DLD1 (cell line): ENCODE results near the gene TP53I3.
"Not testable (repeated sequence)": the region's sequence is repeated elsewhere in the genome, so short reads cannot be mapped to it uniquely, and the experiment has no call there.

Experiments
- in situ Hi-C: cut with HindIII; loops from 2 replicates; pipeline ENCODE4 v1.10.0; 2017; ENCODE audit warnings: low sequenced_read_pairs

Gene TP53I3, protein sequence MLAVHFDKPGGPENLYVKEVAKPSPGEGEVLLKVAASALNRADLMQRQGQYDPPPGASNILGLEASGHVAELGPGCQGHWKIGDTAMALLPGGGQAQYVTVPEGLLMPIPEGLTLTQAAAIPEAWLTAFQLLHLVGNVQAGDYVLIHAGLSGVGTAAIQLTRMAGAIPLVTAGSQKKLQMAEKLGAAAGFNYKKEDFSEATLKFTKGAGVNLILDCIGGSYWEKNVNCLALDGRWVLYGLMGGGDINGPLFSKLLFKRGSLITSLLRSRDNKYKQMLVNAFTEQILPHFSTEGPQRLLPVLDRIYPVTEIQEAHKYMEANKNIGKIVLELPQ

GRCh38 chr2:24084386-24085199 is at the start of gene TP53I3:
Gene TP53I3 (minus strand): TSS chr2:24084834. CDS start chr2:24084326, 508 bp downstream.
- in situ Hi-C loops, result no loop called here

DNA sequence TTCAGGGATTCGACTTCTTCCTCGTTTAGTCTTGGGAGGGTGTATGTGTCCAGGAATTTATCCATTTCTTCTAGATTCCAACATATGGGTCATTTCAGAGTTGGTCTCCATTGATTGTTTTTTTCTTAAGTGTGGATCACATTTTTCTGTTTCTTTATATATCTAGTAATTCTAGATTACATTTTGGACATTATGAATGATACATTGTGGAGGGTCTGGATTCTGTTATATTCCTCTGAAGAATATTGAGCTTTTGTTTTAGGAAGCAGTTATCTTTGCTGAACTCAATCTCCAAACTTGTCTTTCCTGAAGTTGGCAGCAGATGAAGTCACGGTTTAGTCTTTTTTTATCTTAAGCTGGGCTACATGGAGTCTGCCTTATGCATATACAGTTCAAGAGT is 47.9 kb upstream of the TP53I3 start:
- in situ Hi-C loops, result no loop called here

GRCh38 chr2:24125956-24126355 is 41.3 kb upstream of the TP53I3 start:
- in situ Hi-C loops, result no loop called here

DNA sequence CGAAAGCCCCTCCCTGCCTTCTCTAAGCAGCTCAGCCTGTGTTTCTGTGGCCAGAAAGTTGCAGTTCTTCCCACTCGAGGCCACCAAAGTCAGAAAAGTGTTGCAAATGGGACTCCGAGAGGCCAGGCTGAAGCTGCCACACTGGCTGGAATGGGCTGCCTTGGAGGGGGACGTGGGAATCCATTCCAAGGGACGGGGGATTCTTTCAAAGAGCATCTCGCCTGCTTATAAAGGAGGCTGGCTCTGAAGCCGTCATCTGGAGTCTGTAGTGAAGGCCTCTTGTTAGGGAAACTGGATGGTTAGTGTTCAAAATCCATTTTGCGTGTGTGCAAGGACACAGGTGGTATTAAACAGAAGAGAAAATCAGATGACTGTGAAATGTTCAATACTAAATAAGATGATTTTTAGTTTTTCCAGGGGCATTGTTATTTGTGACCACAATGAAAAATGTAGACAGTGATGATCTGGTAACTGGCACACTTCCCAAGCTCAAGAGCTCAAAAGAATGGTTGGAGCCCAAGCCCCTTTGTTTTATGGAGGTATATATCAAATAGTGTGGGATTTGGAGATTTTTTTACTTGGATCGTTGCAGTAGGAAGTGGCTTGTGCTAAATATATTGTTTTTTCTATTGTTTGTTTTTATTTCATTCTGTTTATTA is 39.4 kb upstream of the TP53I3 start:
- in situ Hi-C loops, result no loop called here

GRCh38 chr2:24123195-24123921 is 38.7 kb upstream of the TP53I3 start, which contains the start of the genes FAM228B and PFN4:
Gene FAM228B (plus strand): TSS chr2:24123469. CDS start chr2:24124362, 893 bp downstream.
Gene PFN4 (minus strand): TSS chr2:24123334. CDS start chr2:24122535, 799 bp downstream.
- in situ Hi-C loops, result no loop called here

DNA sequence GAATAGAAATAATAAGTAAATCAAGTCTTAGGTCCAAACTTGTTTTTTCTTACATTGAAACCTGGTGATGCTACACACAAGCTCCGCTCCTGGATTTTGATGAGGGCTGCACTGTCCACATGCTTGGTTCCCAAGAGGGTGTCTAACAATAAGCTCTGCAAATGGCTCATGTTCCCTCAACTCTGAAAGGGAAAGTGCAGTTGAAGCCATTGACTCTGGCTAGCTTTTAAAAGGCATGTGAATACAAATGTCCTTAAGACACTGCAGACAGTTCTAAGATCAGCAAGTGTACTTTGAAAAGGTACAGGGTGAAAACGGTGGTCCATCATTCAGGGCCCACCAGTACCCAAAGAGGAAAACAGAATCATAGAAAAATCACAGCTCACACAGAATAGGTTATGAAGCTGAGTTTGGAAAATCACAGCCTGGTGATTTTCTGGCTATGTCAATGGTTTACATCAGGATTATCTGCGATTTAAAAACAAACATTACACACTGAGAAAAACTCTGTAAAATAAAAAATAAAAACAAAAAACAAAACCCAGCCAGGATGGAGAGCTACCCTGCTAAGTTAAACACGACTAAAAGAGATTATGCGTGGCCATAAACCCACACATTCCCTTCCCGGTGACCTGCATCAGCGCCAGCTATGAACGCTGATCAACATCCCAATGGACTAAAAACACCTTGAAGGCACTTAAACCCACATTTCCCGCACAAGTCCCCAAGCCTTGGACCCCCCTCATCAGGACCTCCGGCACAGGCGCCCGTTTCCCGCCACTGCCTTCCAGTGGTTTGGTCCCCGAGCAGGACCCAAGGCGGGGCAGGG is 37.9 kb upstream of the TP53I3 start:
- in situ Hi-C loops, result no loop called here

DNA sequence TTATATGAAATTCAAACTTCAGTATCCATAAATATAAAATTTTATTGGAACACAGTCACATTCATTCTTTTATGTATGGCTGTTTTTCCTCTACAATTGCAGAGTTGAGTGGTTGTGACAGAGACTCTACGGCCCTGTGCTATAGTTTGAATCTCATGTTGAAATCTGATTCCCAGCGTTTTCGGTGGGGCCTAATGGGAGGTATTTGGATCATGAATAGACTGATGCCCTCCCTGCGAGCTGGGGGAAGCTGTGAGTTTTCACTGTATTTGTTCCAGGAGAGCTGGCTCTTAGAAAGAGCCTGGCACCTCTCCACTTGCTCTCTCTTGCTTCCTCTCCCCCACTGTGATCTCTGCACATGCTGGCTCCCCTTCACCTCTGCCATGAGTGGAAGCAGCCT is 36.8 kb upstream of the TP53I3 start:
- in situ Hi-C loops, result no loop called here

- in situ Hi-C loops, result no loop called here
These were observed 36.4 kb upstream of the TP53I3 start for GRCh38 chr2:24121066-24121465.

DNA sequence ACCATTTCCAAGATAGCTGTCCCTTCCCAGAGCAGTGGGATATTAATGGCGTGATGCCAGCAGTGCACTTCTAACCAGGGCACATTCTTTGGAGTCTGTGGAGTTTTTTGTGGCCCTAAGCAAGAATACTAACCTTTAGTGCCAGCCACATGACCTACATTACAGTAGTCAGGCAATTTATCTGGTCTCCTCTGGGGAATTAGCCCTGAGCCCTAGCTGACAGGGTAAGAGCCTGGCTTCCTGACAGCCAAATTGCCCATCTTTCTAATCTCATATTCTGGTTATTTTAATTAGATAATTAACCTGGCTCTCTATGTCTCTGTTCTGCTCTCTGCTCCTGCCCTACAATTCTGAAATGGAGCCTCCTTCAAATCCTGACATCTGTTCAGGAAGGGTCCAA is 33.3 kb upstream of the TP53I3 start:
- in situ Hi-C loops, result no loop called here

DNA sequence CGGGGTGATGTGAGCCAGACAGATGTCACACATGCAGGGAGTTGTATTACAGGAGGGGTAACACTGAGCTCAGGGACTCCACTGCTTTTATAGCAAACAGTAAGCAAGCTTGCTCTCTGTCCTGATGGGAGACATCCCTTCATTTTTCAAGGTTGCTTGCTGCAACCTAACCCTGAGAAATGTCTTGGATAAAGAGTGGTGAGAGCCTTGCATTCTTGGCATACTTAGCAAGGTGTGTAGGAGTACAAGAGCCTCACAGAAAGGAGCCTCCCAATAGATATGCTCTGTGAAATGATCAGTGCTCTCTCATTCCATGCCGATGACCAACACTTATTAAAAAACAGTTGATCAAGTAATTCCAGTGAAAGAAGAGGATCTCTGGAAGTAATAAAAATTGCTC is 30.4 kb upstream of the TP53I3 start:
- in situ Hi-C loops, result no loop called here

DNA sequence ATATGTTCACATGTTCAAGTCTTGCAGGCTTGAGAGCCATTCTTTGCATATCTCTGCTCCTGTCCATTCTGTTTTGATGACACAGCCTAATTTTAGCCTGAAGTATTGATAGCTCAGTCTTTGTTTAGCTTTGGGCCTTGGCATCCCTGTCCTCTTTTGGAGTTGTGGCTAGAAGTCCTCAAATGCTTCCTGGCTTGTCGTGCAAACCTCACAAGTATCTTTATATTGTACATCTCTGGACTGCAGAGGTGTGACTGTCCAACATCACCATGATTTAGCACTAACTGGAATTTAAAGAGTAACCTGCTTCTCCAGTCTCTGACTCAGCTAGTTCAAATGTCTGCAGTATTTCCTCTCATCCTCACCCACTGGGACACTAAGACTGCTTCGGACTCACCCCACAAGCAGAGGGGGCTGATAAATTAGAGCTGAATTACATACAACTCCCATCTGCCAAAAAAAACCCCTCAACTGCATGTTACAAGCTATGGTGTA is 26.8 kb upstream of the TP53I3 start:
- in situ Hi-C loops, result no loop called here

- in situ Hi-C loops, result no loop called here
These were observed 26.1 kb upstream of the TP53I3 start for GRCh38 chr2:24110660-24111303.

DNA sequence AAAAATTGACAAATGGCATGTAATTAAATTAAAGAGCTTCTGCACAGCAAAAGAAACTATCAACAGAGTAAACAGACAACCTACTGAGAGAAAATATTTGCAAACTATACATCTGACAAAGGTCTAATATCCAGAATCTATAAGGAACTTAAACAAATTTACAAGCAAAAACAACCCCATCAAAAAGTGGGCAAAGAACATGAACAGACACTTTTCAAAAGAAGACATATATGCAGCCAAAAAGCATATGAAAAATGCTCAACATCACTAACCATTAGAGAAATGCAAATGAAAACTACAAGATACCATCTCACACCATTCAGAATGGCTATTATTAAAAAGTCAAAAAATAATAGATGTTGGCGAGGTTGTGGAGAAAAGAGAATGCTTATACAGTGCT is 24.8 kb upstream of the TP53I3 start:
- in situ Hi-C loops, result not testable (repeated sequence)

DNA sequence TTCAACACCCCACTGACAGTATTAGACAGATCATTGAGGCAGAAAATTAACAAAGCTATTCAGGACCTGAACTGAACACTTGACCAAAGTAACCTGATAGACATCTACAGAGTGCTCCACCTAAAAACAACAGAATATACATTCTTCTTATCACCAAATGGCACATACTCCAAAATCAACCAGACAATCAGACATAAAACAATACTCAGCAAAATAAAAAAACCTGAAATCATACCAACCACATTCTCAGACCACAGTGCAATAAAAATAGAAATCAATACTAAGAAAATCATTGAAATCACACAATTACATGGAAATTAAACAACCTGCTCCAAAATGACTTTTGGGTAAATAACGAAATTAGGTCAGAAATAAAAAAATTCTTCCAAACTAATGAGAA is 22.7 kb upstream of the TP53I3 start:
- in situ Hi-C loops, result no loop called here

DNA sequence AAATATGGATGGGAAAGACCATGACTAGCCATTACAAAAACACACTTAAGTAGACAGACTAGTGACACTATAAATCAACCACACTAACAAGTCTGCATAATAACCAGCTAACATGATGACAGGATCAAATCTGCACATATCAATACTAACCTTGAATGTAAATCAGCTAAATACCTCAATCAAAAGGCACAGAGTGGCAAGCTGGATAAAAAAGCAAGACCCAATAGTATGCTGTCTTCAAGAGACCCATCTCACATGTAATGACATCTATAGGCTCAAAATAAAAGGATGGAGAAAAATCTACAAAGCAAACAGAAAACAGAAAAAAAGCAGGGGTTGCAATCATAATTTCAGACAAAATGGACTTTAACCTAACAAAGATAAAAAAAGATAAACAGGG is 22.2 kb upstream of the TP53I3 start:
- in situ Hi-C loops, result no loop called here

- in situ Hi-C loops, result no loop called here
These were observed 21.2 kb upstream of the TP53I3 start for GRCh38 chr2:24105816-24106215.

- in situ Hi-C loops, result no loop called here
These were observed 20.3 kb upstream of the TP53I3 start for GRCh38 chr2:24104906-24105305.

DNA sequence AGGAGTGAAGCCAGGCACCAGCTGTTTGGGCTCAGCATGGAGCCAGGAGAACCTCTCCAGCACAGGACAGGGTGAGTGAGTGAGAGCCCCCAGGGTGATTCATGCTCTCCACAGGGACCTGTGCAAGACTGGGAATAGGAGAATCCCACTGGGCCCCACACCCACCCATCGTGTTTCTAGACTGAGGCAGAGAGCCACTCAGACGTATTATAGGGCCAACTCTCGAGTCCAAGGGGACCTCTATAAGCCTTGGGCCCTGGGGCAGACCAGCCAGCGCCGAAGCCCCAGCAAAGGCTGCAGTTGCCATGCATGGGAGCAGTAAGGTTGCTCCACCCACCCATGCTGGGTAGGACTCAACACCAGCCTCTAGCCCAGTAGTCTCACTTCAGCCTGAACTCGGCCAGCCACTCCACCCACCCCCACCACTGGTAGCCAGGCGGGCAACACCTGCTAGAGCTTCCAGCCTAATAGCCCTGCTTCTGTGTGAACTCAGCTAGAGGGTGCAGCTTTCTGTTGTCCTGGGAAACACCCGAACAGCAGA is 19.5 kb upstream of the TP53I3 start:
- in situ Hi-C loops, result no loop called here

GRCh38 chr2:24102677-24103076 is 18.0 kb upstream of the TP53I3 start:
- in situ Hi-C loops, result no loop called here
